ENCODE data around the gene TMED1. TPM values are rescaled to one million over a fixed set of nuclear protein-coding genes. Genes with fewer than 3 reads are reported as not detected.

Gene TMED1
- polyA plus RNA-seq, 1 donor (not counting 4 experiments of a cell fraction or from before 2014, with no cell fraction given), result 18.2 TPM

- H3K9me1 ChIP-seq (ENCODE audit: control insufficient read depth, extremely low read depth, insufficient read depth, low read length), result peaks cover 2% of the 10 kb centered on the region
- no peak for DNase-seq (ENCODE audit: low read depth, low spot score)
- no peak overlapping the region for H3K4me2 ChIP-seq (ENCODE audit: control insufficient read depth, extremely low read depth, insufficient read depth, low read depth, low read length)
- peaks cover 16 to 17% of the 10 kb centered on the region in 2 experiments for H3K36me3 ChIP-seq (ENCODE audit: control insufficient read depth in 2 of 2, extremely low read depth in 1 of 2, insufficient read depth in 2 of 2, low read length in 2 of 2)
- H3K9me3 ChIP-seq (ENCODE audit: control insufficient read depth, low read depth, low read length), result no peaks in the 10 kb centered on the region
- FAIRE-seq, result no peak
- TF ChIP-seq, protein P1, sequence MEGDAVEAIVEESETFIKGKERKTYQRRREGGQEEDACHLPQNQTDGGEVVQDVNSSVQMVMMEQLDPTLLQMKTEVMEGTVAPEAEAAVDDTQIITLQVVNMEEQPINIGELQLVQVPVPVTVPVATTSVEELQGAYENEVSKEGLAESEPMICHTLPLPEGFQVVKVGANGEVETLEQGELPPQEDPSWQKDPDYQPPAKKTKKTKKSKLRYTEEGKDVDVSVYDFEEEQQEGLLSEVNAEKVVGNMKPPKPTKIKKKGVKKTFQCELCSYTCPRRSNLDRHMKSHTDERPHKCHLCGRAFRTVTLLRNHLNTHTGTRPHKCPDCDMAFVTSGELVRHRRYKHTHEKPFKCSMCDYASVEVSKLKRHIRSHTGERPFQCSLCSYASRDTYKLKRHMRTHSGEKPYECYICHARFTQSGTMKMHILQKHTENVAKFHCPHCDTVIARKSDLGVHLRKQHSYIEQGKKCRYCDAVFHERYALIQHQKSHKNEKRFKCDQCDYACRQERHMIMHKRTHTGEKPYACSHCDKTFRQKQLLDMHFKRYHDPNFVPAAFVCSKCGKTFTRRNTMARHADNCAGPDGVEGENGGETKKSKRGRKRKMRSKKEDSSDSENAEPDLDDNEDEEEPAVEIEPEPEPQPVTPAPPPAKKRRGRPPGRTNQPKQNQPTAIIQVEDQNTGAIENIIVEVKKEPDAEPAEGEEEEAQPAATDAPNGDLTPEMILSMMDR (optimal IDR thresholded peaks at IDR 0.05 in 1 of 3, IDR thresholded peaks at IDR 0.05 in 1 of 3, conservative IDR thresholded peaks at IDR 0.05 in 1 of 3; ENCODE audit: extremely low read depth in 1 of 3, insufficient read depth in 2 of 3, low read length in 3 of 3), result no peak
- TF ChIP-seq EZH2 (IDR thresholded peaks at IDR 0.05; ENCODE audit: low read length), result no peak
- H4K20me1 ChIP-seq (ENCODE audit: control insufficient read depth, extremely low read depth, insufficient read depth, low read length), result no peaks in the 10 kb centered on the region
- no peaks in the 10 kb centered on the region for H3K79me2 ChIP-seq (ENCODE audit: control insufficient read depth, insufficient read depth, low read length)
- no peaks in the 10 kb centered on the region for H3K4me1 ChIP-seq (ENCODE audit: control insufficient read depth, extremely low read depth, insufficient read depth, low read length)
- no peaks in the 10 kb centered on the region for H3K27me3 ChIP-seq (ENCODE audit: control insufficient read depth, extremely low read depth, insufficient read depth, low read length)
- no peak overlapping the region for H3K4me3 ChIP-seq (ENCODE audit: control insufficient read depth in 2 of 3, extremely low read depth in 1 of 3, insufficient read depth in 2 of 3, low read depth in 1 of 3, low read length in 3 of 3)
- H2AFZ ChIP-seq (ENCODE audit: control insufficient read depth, low read length), result no peak overlapping the region
- dilution Hi-C loops (cut with MboI; ENCODE audit: extremely low pct_ligation_motif_present, low sequenced_read_pairs), result no loop called here
- H3K27ac ChIP-seq (ENCODE audit: control insufficient read depth, insufficient read depth, low read length), result no peak overlapping the region
- no peak overlapping the region for H3K9ac ChIP-seq (ENCODE audit: control insufficient read depth, extremely low read depth, insufficient read depth, low read length)
These were observed 4.9 kb downstream of the TMED1 start for GRCh38 chr19:10830931-10831779.

DNA sequence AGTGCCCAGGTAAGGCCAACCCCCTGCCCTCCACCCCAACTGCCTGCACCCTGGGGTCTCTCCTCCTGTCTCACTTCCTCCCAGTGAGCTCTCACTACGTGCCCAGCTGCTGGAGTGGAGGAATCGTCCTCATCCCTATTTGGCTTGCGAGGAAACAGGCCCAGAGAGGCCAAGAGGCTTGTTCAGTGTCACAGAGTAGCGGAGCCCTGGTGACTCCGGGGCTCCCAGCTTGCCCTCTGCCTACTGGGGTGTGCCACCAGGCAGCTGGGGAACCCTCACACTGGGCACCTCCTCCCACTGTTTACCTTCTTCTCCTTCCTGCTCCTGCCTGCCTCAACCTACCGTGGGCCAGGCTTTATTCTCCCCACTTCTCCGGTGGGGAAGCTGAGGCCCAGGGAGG, 5.6 kb downstream of the TMED1 start:
- no peaks in the 10 kb centered on the region for H3K27me3 ChIP-seq (ENCODE audit: control insufficient read depth, extremely low read depth, insufficient read depth, low read length)
- H4K20me1 ChIP-seq (ENCODE audit: control insufficient read depth, extremely low read depth, insufficient read depth, low read length), result no peaks in the 10 kb centered on the region
- no peaks in the 10 kb centered on the region for H3K4me1 ChIP-seq (ENCODE audit: control insufficient read depth, extremely low read depth, insufficient read depth, low read length)
- H3K79me2 ChIP-seq (ENCODE audit: control insufficient read depth, insufficient read depth, low read length), result no peaks in the 10 kb centered on the region
- FAIRE-seq (no peak), DNase-seq (ENCODE audit: low read depth, low spot score) (no peak)
- H3K9ac ChIP-seq (ENCODE audit: control insufficient read depth, extremely low read depth, insufficient read depth, low read length), result no peak overlapping the region
- H3K9me3 ChIP-seq (ENCODE audit: control insufficient read depth, low read depth, low read length), result no peaks in the 10 kb centered on the region
- H3K4me2 ChIP-seq (ENCODE audit: control insufficient read depth, extremely low read depth, insufficient read depth, low read depth, low read length), result no peak overlapping the region
- H2AFZ ChIP-seq (ENCODE audit: control insufficient read depth, low read length), result no peak overlapping the region
- peaks cover 2% of the 10 kb centered on the region for H3K9me1 ChIP-seq (ENCODE audit: control insufficient read depth, extremely low read depth, insufficient read depth, low read length)
- H3K4me3 ChIP-seq (ENCODE audit: control insufficient read depth in 2 of 3, extremely low read depth in 1 of 3, insufficient read depth in 2 of 3, low read depth in 1 of 3, low read length in 3 of 3), result no peak overlapping the region
- peaks cover 18 to 21% of the 10 kb centered on the region in 2 experiments for H3K36me3 ChIP-seq (ENCODE audit: control insufficient read depth in 2 of 2, extremely low read depth in 1 of 2, insufficient read depth in 2 of 2, low read length in 2 of 2)
- dilution Hi-C loops (cut with MboI; ENCODE audit: extremely low pct_ligation_motif_present, low sequenced_read_pairs), result no loop called here
- TF ChIP-seq, protein P1 (optimal IDR thresholded peaks at IDR 0.05 in 1 of 3, IDR thresholded peaks at IDR 0.05 in 1 of 3, conservative IDR thresholded peaks at IDR 0.05 in 1 of 3; ENCODE audit: extremely low read depth in 1 of 3, insufficient read depth in 2 of 3, low read length in 3 of 3), result no peak
- TF ChIP-seq EZH2 (IDR thresholded peaks at IDR 0.05; ENCODE audit: low read length), result no peak
- no peak overlapping the region for H3K27ac ChIP-seq (ENCODE audit: control insufficient read depth, insufficient read depth, low read length)
